ENCODE results near the gene CKM.

- TF ChIP-seq POLR2AphosphoS5 (IDR thresholded peaks at IDR 0.05) (no peak), CTCF (IDR thresholded peaks at IDR 0.05) (no peak)
Measured at GRCh38 chr19:45307361-45307760, 15.3 kb downstream of the CKM start.
